H1 (cell line): ENCODE results near the gene CKAP2L. TPM values are rescaled to one million over a fixed set of nuclear protein-coding genes. Genes with fewer than 3 reads are reported as not detected.

Experiments used
- CTCF ChIA-PET: fragments of 300-600 bp; sonication (Branson Sonifier 250); formaldehyde crosslinking; loops from one replicate; lab custom pipeline; 2021; ENCODE audit not compliant: partially characterized antibody; lab: Charles Lee
- POLR2A ChIA-PET: fragments of 300-600 bp; sonication (Branson Sonifier 250); formaldehyde crosslinking; loops from one replicate; lab custom pipeline; 2021; ENCODE audit warnings: inconsistent platforms; ENCODE audit not compliant: partially characterized antibody; lab: Charles Lee
- DNase-seq, 2 experiments: peaks; one replicate each; pipeline versions ENCODE4 v3.0.0 to v3.0.0-alpha.2; 2010 to 2022; ENCODE audit warnings: low spot score in 2 of 2, low read depth in 1 of 2, mixed read lengths in 1 of 2
- FAIRE-seq: peaks from 2 replicates; lab custom pipeline; 2011; peaks lifted over from hg19 to GRCh38; lab: Jason Lieb, UNC
- H2AFZ ChIP-seq: 2 replicates; pipeline ENCODE4 v1.8.1; 2012; ENCODE audit warnings: low read length, inconsistent platforms
- H2AK5ac ChIP-seq: 2 replicates; pipeline ENCODE4 v1.6.1; 2013; ENCODE audit warnings: low read depth, low read length
- H2BK120ac ChIP-seq: replicated peaks from 2 replicates; pipeline ENCODE3; 2013; ENCODE audit warnings: low read depth, low read length, inconsistent platforms
- H2BK12ac ChIP-seq: 2 replicates; pipeline ENCODE4 v1.6.1; 2013; ENCODE audit warnings: low read depth, low read length
- H2BK15ac ChIP-seq: 2 replicates; pipeline ENCODE4 v1.6.1; 2013; ENCODE audit warnings: low read length
- H2BK20ac ChIP-seq: 2 replicates; pipeline ENCODE4 v1.6.1; 2013; ENCODE audit warnings: low read length
- H2BK5ac ChIP-seq: 2 replicates; pipeline ENCODE4 v1.6.1; 2013; ENCODE audit warnings: low read depth, low read length
- H3K14ac ChIP-seq: 2 replicates; pipeline ENCODE4 v1.6.1; 2013; ENCODE audit warnings: inconsistent platforms; ENCODE audit not compliant: insufficient read length
- H3K18ac ChIP-seq: 2 replicates; pipeline ENCODE4 v1.6.1; 2013; ENCODE audit warnings: low read length; ENCODE audit errors: extremely low read depth
- H3K23ac ChIP-seq: 2 replicates; pipeline ENCODE4 v1.6.1; 2013; ENCODE audit warnings: inconsistent platforms; ENCODE audit not compliant: insufficient read length
- H3K23me2 ChIP-seq: 2 replicates; pipeline ENCODE4 v1.6.1; 2013; ENCODE audit warnings: low read depth, low read length
- H3K27ac ChIP-seq: 2 replicates; pipeline ENCODE4 v1.6.1; 2011; ENCODE audit warnings: low read depth, low read length, inconsistent platforms
- H3K27me3 ChIP-seq, 4 experiments: replicated peaks in 1 of 4; 1 replicate in 1 of 4; 2 replicates in 3 of 4; pipeline versions ENCODE4 v1.6.1 to v1.8.1; 2011 to 2013; ENCODE audit warnings: low read length in 3 of 4, mild to moderate bottlenecking in 3 of 4, inconsistent platforms in 2 of 4, mixed read lengths in 2 of 4, moderate library complexity in 1 of 4; ENCODE audit not compliant: control insufficient read depth in 3 of 4, insufficient read depth in 3 of 4; ENCODE audit errors: extremely low read depth in 1 of 4
- H3K36me3 ChIP-seq, 4 experiments: 2 replicates each; pipeline versions ENCODE4 v1.6.1 to v1.8.1; 2011 to 2013; ENCODE audit warnings: mild to moderate bottlenecking in 4 of 4, low read length in 3 of 4, moderate library complexity in 2 of 4, control low read depth in 1 of 4, inconsistent platforms in 1 of 4; ENCODE audit not compliant: insufficient read depth in 4 of 4, control insufficient read depth in 2 of 4
- H3K4ac ChIP-seq: replicated peaks from 2 replicates; pipeline ENCODE3; 2013; ENCODE audit warnings: low read length, low read depth, mixed read lengths, inconsistent platforms; ENCODE audit not compliant: insufficient read length
- H3K4me1 ChIP-seq, 4 experiments: replicated peaks in 1 of 4; 1 replicate in 1 of 4; 2 replicates in 3 of 4; pipeline versions ENCODE4 v1.6.1 to v1.8.1; 2011 to 2013; ENCODE audit warnings: low read length in 3 of 4, inconsistent platforms in 2 of 4, mixed read lengths in 1 of 4; ENCODE audit not compliant: insufficient read depth in 4 of 4, control insufficient read depth in 3 of 4
- H3K4me2 ChIP-seq, 2 experiments: 2 replicates each; pipeline versions ENCODE4 v1.6.1 to v1.8.1; 2011 to 2013; ENCODE audit warnings: low read depth in 2 of 2, low read length in 2 of 2, control low read depth in 1 of 2, inconsistent platforms in 1 of 2, mild to moderate bottlenecking in 1 of 2; ENCODE audit not compliant: insufficient read depth in 1 of 2
- H3K4me3 ChIP-seq, 4 experiments: fragments of 200-600, 300-600 bp in 1 of 4; sonication (generic), shearing (Covaris generic), sonication (Bioruptor Twin) in 1 of 4; 2 replicates each; pipeline versions ENCODE4 v1.5.1 to v1.8.1; 2011 to 2016; ENCODE audit warnings: low read length in 4 of 4, low read depth in 3 of 4, control low read depth in 2 of 4, inconsistent platforms in 2 of 4, mild to moderate bottlenecking in 2 of 4, mixed read lengths in 1 of 4, moderate library complexity in 1 of 4; ENCODE audit not compliant: insufficient read depth in 2 of 4; ENCODE audit errors: extremely low read depth in 1 of 4
- H3K56ac ChIP-seq: replicated peaks from 2 replicates; pipeline ENCODE3; 2013; ENCODE audit warnings: low read depth, mild to moderate bottlenecking, mixed read lengths, low read length, inconsistent platforms; ENCODE audit not compliant: insufficient read length
- H3K79me1 ChIP-seq: 2 replicates; pipeline ENCODE4 v1.6.1; 2013; ENCODE audit warnings: low read depth, low read length, control low read depth
- H3K79me2 ChIP-seq, 2 experiments: 2 replicates each; pipeline versions ENCODE4 v1.6.1 to v1.8.1; 2012 to 2013; ENCODE audit warnings: low read length in 2 of 2, mild to moderate bottlenecking in 2 of 2, inconsistent platforms in 1 of 2; ENCODE audit not compliant: insufficient read depth in 2 of 2, control insufficient read depth in 1 of 2
- H3K9ac ChIP-seq, 4 experiments: replicated peaks in 1 of 4; 1 replicate in 1 of 4; 2 replicates in 3 of 4; pipeline versions ENCODE4 v1.6.1 to v1.8.1; 2011 to 2013; ENCODE audit warnings: low read depth in 3 of 4, low read length in 3 of 4, control low read depth in 2 of 4, mild to moderate bottlenecking in 2 of 4, moderate library complexity in 2 of 4, inconsistent platforms in 1 of 4; ENCODE audit errors: extremely low read depth in 1 of 4
- H3K9me3 ChIP-seq, 2 experiments: 2 replicates each; pipeline versions ENCODE4 v1.6.1 to v1.8.1; 2012 to 2013; ENCODE audit warnings: mild to moderate bottlenecking in 2 of 2, moderate library complexity in 2 of 2, control low read depth in 1 of 2, inconsistent platforms in 1 of 2, low read depth in 1 of 2, low read length in 1 of 2, mixed read lengths in 1 of 2; ENCODE audit not compliant: insufficient read depth in 2 of 2
- H4K20me1 ChIP-seq, 2 experiments: replicated peaks in 1 of 2; 2 replicates each; pipeline versions ENCODE3 to v1.8.1; 2011 to 2013; ENCODE audit warnings: inconsistent platforms in 2 of 2, low read length in 2 of 2, mild to moderate bottlenecking in 1 of 2; ENCODE audit not compliant: insufficient read depth in 2 of 2, control insufficient read depth in 1 of 2
- H4K5ac ChIP-seq: 2 replicates; pipeline ENCODE4 v1.6.1; 2013; ENCODE audit warnings: low read length, low read depth, mixed read lengths, inconsistent platforms; ENCODE audit not compliant: insufficient read length
- H4K8ac ChIP-seq: 2 replicates; pipeline ENCODE4 v1.8.0; 2013; ENCODE audit warnings: mild to moderate bottlenecking, moderate library complexity, low read length, inconsistent platforms; ENCODE audit not compliant: insufficient read depth; ENCODE audit errors: extremely low read depth
- H4K91ac ChIP-seq: replicated peaks from 2 replicates; pipeline ENCODE3; 2013; ENCODE audit warnings: low read length, mixed read lengths, inconsistent platforms; ENCODE audit not compliant: insufficient read length
- CTBP2 ChIP-seq: IDR thresholded peaks from 2 replicates; pipeline ENCODE4 v1.7.0; 2011; ENCODE audit warnings: borderline replicate concordance, mild to moderate bottlenecking, moderate library complexity, mixed read lengths, low read length; ENCODE audit not compliant: insufficient read depth, insufficient read length
- EP300 ChIP-seq, 2 experiments: IDR thresholded peaks; 1 replicate in 1 of 2; 2 replicates in 1 of 2; pipeline ENCODE4 v1.6.1; 2011 to 2012; ENCODE audit warnings: low read depth in 2 of 2, low read length in 2 of 2, mild to moderate bottlenecking in 2 of 2, borderline replicate concordance in 1 of 2, inconsistent platforms in 1 of 2, moderate library complexity in 1 of 2
- TBP ChIP-seq: IDR thresholded peaks from 2 replicates; pipeline ENCODE4 v1.6.1; 2011; ENCODE audit warnings: low read depth, low read length, improper control_type of control experiment
- YY1 ChIP-seq: IDR thresholded peaks from 2 replicates; pipeline ENCODE4 v1.6.1; 2011; ENCODE audit warnings: low read depth, mild to moderate bottlenecking, low read length
- whole genome bisulfite sequencing, 2 experiments: shearing (Covaris generic) in 1 of 2; methylation state at CpG; one replicate each; pipeline versions ENCODE4 v1.1.6 to v1.1.7; 2013 to 2015; ENCODE audit warnings: low lambda C conversion rate in 2 of 2, mixed read lengths in 2 of 2, inconsistent platforms in 1 of 2, low coverage in 1 of 2, missing lambda C conversion rate in 1 of 2; ENCODE audit not compliant: insufficient replicate concordance in 2 of 2, insufficient coverage in 1 of 2, insufficient read length in 1 of 2; ENCODE audit errors: extremely low coverage in 1 of 2, missing lambda C conversion rate in 1 of 2; 5-methylcytosine and 5-hydroxymethylcytosine counted together
- polyA plus RNA-seq, 7 experiments: library from polyadenylated mRNA; depleted of rRNA in 3 of 7; stranded (reverse) in 5 of 7; unstranded in 2 of 7; fragments of >200 nt in 5 of 7; fragments of 200-250 nt in 2 of 7; gene quantifications; 1 replicate in 5 of 7; 2 replicates in 1 of 7; 4 replicates in 1 of 7; pipeline versions ENCODE4 v1.2.1 to v1.2.3, GENCODE V29; 2011 to 2013; ENCODE audit warnings: missing spikeins in 2 of 7, mixed read lengths in 2 of 7
- total RNA-seq: library from RNA; stranded (reverse); fragmentation: NEBNext Ultra II Directional; extraction: Animal tissue kit (Norgen Biotek cat#: 25700); gene quantifications from 2 replicates; pipeline ENCODE4 v1.2.1, GENCODE V29; 2021

Gene CKAP2L
- total and polyA plus RNA-seq, 2 of the 8 experiments (the other 6 are each of a cell fraction or from before 2014, with no cell fraction given): 2.5 to 20.7 TPM

- Histone ChIP-seq H2BK5ac (no peak overlapping the region), H2AFZ (no peak overlapping the region), H3K23ac (no peak overlapping the region), H2BK120ac (peak overlapping the region; percentile 47), H4K5ac (no peak overlapping the region), H4K20me1 (no peaks in the 10 kb centered on the region), H2BK15ac (no peak overlapping the region), H3K9ac (no peak overlapping the region), H3K14ac (no peak overlapping the region), H3K4me3 (no peak overlapping the region), H4K8ac (no peak overlapping the region), H3K79me2 (no peaks in the 10 kb centered on the region), H3K9me3 (peaks cover 0 to 3% of the 10 kb centered on the region in 2 experiments; a peak in 1 of 4 replicates), H3K4ac (no peak overlapping the region), H3K23me2 (no peaks in the 10 kb centered on the region), H3K4me1 (peaks cover 0 to 6% (median 2%) of the 10 kb centered on the region in 4 experiments; a peak in 5 of 7 replicates), H3K18ac (no peak overlapping the region), H3K79me1 (no peaks in the 10 kb centered on the region), H3K36me3 (no peaks in the 10 kb centered on the region), H4K91ac (no peak overlapping the region), H2AK5ac (no peak overlapping the region), H3K56ac (no peak overlapping the region), H3K27ac (no peak overlapping the region), H2BK12ac (no peak overlapping the region), H3K4me2 (no peak overlapping the region), H3K27me3 (no peaks in the 10 kb centered on the region), H2BK20ac (no peak overlapping the region)
- DNase-seq (no peak), FAIRE-seq (no peak)
- TF ChIP-seq CTBP2 (no peak), TBP (no peak), YY1 (no peak), EP300 (IDR thresholded peaks at IDR 0.05; ENCODE audit: borderline replicate concordance in 1 of 2, low read depth in 2 of 2, low read length in 2 of 2) (no peak)
- ChIA-PET POLR2A (no interaction called here), CTCF (interaction anchor here (1.5 to 3.2 kb wide), 3 partner anchors 10 to 93 kb away, joined by 4 to 10 read pairs (median 5); no protein-coding TSS in a partner anchor)
- 84% methylated on average over 3 of the region's 3 CpGs; no CpG with 5 or more reads in 1 of the 2 experiments for WGBS, 2 experiments
These were observed 27.4 kb upstream of the CKAP2L start for GRCh38 chr2:112791693-112792230.
